GM10248 (cell line): Measurements from ENCODE around the gene MYOM3.

Source experiments
- CTCF ChIA-PET: fragments of 300-600 bp; sonication (Branson Sonifier 250); formaldehyde crosslinking; extraction: SDS; loops from one replicate; lab custom pipeline; 2021; ENCODE audit warnings: antibody characterized with exemption; lab: Yijun Ruan, JAX
- POLR2A ChIA-PET: fragments of 350-650 bp; sonication (Branson Sonifier 250); formaldehyde crosslinking; extraction: SDS; loops from one replicate; lab custom pipeline; 2020; ENCODE audit warnings: antibody characterized with exemption; lab: Yijun Ruan, JAX
- DNase-seq: peaks from one replicate; pipeline ENCODE4 v3.0.0; 2012; ENCODE audit errors: extremely low spot score
- TF ChIP-seq, protein P1 (sequence below): IDR thresholded peaks from 2 replicates; pipeline ENCODE4 v1.5.1; 2012; ENCODE audit warnings: mild to moderate bottlenecking, low read depth; ENCODE audit errors: extremely low read depth, missing control alignments, control extremely low read depth

Gene MYOM3

DNA sequence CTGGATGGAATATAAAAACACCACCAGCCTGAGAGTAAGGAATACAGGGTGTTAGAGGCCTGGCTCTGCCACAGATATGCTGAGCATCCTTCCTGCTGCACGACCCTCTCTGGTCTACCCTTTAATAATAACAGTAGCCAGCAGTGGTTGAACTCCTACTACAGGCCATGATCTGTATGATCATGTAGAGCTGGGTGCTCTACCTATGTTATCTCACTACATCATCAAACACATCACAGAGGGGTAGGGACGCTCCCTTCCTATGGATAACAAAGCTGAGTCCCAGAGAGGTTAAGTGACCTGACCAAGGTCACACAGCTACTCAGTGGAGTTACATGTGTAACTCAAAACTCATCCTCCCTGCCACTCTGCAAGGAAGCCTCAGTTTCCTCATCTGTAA, 13.0 kb upstream of the MYOM3 start:
- TF ChIP-seq, protein P1, sequence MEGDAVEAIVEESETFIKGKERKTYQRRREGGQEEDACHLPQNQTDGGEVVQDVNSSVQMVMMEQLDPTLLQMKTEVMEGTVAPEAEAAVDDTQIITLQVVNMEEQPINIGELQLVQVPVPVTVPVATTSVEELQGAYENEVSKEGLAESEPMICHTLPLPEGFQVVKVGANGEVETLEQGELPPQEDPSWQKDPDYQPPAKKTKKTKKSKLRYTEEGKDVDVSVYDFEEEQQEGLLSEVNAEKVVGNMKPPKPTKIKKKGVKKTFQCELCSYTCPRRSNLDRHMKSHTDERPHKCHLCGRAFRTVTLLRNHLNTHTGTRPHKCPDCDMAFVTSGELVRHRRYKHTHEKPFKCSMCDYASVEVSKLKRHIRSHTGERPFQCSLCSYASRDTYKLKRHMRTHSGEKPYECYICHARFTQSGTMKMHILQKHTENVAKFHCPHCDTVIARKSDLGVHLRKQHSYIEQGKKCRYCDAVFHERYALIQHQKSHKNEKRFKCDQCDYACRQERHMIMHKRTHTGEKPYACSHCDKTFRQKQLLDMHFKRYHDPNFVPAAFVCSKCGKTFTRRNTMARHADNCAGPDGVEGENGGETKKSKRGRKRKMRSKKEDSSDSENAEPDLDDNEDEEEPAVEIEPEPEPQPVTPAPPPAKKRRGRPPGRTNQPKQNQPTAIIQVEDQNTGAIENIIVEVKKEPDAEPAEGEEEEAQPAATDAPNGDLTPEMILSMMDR: no peak
- DNase-seq: no peak
- POLR2A ChIA-PET: interaction anchor here (0.6 kb wide), 1 partner anchor 151 kb away, joined by 4 read pairs; no protein-coding TSS in a partner anchor
- CTCF ChIA-PET: interaction anchor here (1.2 to 3.6 kb wide), 3 partner anchors 25 to 266 kb away, joined by 4 to 18 read pairs (median 6); no protein-coding TSS in a partner anchor

DNA sequence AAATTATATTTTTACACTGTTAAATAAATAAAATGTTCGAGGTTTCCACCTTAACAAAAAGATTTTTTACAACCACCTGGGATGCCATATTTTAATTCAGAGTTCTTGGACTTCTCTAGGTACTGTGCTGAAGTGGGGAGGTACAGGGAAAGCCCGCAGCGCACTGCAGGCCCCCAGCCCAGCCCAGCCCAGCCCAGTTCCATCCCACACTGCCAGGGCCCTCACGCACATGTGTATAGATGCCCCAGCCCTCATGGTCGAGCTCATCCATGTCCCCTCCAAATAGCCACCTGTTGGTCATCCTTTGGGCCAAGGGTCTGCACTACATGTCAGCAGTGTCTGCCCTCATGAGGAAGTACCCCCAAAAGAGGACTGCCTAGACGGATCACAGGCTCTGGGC, 11.7 kb upstream of the MYOM3 start:
- TF ChIP-seq, protein P1: no peak
- ChIA-PET CTCF (no interaction called here), POLR2A (no interaction called here)
- no peak for DNase-seq

DNA sequence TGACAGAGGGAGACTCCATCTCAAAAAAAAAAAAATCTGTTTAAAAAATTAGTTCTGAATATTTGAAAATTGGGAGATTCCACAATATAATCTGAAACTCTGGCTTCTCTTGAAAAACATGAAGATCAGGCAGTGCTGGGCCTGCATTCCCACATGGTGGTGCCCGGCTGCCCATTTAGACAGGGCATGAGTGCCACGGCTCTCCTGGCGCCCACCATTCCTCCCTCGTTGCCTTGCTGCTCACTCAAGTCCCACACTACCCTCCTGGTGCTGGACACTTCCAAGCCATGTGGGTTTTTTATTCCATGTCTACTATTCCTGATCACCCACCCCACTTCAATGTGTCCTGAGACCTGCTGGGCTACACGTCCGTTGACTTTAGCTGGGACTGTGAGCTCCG, 10.8 kb upstream of the MYOM3 start:
- ChIA-PET POLR2A (no interaction called here), CTCF (no interaction called here)
- no peak for DNase-seq
- TF ChIP-seq, protein P1: no peak

DNA sequence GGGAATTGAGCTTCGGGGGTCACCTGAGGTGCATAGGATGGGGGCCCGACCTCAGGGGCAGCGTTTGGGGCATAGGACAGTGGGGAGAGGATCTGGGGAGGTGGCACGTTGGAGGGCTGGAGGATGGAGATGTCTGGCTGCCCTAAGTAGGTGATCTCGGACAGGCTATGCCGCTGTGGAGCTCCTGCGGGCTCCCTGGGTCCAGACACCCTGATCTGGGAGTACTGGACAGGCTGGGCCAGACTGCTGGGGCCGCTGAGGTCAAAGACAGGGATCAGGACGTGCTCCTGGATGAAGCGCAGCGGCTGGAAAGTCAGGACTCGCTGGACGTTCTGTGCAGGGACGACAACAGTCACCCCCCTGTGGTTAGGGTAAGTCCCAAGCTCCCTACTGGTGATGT, 9.5 kb upstream of the MYOM3 start:
- ChIA-PET CTCF (interaction anchor here (0.6 to 1.5 kb wide), 4 partner anchors 9 to 78 kb away, joined by 3 to 4 read pairs (median 4); partner anchors contain the start of gene MYOM3), POLR2A (no interaction called here)
- no peak for DNase-seq
- TF ChIP-seq, protein P1: no peak

DNA sequence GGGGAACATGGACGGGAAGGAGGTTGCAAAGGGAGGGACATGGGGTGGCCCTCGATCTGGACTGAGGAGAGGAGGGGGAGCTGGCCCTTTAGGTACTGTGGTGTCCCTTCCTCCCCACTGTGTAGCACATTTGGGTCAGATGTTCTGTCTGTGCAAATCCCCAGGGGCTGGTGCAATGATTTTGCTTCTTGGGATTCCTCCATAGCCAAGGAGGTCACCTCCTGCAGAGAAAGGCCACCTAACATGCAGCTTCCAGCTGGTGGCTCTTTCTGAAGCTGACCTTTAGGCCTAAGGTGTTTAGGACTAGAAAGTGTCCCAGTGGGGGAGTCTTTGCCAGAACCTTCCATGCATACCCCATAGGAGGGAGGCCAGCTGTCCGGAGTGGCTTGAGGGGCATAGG, 9.0 kb upstream of the MYOM3 start:
- POLR2A ChIA-PET: no interaction called here
- no peak for DNase-seq
- CTCF ChIA-PET: interaction anchor here (0.9 to 1.5 kb wide), 3 partner anchors 9 to 78 kb away, joined by 3 to 4 read pairs (median 4); partner anchors contain the start of gene MYOM3
- TF ChIP-seq, protein P1: no peak

DNA sequence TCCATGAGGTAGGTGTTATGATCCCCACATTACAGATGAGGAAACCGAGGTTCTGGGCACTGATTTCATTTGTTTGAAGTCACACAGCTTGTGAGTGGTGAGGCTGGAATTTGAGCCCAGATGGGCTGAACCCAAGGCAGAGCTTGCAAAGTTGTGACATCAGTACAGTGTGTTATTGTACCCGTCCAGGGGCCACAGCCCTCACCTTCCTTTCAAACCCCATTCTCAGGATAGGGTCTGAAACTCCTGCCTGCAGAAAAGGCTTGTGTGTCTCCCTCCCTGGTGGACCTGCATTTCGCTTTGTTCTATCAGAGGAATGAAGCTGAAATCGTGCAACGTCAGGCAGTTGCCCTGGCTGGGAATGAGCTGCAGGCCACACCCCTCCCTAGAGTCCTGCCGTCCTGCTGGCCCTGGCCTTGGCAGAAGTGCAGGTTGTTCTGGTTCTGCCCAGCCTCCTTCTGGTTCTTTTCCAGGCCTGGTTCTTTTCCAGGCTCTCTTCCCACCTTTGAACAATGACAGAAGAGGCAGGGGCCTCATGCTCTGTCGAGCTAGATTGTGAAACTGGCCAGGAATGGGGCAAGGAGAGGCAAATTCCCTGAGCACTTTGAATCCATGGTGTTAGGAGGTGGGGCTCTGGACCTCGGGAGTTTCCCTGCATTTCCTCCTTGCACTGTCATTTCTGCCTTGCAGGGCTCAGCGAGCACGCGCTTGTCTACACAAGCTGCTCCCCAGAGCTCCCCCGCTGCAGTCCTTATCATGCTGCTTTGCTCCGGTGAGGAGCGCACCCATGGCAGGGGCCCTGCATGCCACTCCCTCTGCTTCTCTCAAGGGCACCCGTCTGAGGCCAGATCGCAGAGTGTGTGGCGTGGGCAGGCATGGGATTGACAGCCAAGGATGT, 8.2 kb upstream of the MYOM3 start:
- CTCF ChIA-PET: interaction anchor here (1.2 kb wide), 2 partner anchors 9 to 30 kb away, joined by 3 read pairs; no protein-coding TSS in a partner anchor
- no peak for DNase-seq
- TF ChIP-seq, protein P1: no peak
- POLR2A ChIA-PET: no interaction called here
